Activated CD8-positive, alpha-beta T cell treated with anti-CD3 and anti-CD28 coated beads for 36 hours (primary cell): Measurements from ENCODE around the gene TUBB6. TPM values are rescaled to one million over a fixed set of nuclear protein-coding genes. Genes with fewer than 3 reads are reported as not detected.
A peak's percentile ranks its signal among the peaks of the same experiment; 100 is the strongest.

Experiments
- ATAC-seq: fragments of 200-7000 bp; cut with Tn5 transposase; one replicate; pipeline ENCODE4 v1.10.0; 2021; ENCODE audit warnings: mild to moderate bottlenecking, moderate library complexity
- CTCF ChIA-PET: fragments of 350-600 bp; sonication (Branson Sonifier 250); formaldehyde crosslinking; loops from one replicate; lab custom pipeline; 2021; ENCODE audit warnings: antibody characterized with exemption; lab: Charles Lee
- POLR2A ChIA-PET: fragments of 350-600 bp; sonication (Branson Sonifier 250); formaldehyde crosslinking; loops from one replicate; lab custom pipeline; 2021; ENCODE audit warnings: antibody characterized with exemption; lab: Charles Lee
- DNase-seq: peaks from one replicate; pipeline ENCODE4 v3.0.0-alpha.2; 2020
- H3K27ac Mint-ChIP-seq: one replicate; pipeline ENCODE4 v1.8.0; 2021; ENCODE audit warnings: mild to moderate bottlenecking, mixed read lengths
- H3K27me3 Mint-ChIP-seq: one replicate; pipeline ENCODE4 v1.8.0; 2021; ENCODE audit warnings: mixed read lengths
- H3K36me3 Mint-ChIP-seq: one replicate; pipeline ENCODE4 v1.8.0; 2021; ENCODE audit warnings: low read depth, mixed read lengths
- H3K4me1 Mint-ChIP-seq: one replicate; pipeline ENCODE4 v1.8.0; 2021; ENCODE audit warnings: low read depth, mixed read lengths
- H3K4me3 Mint-ChIP-seq: one replicate; pipeline ENCODE4 v1.8.0; 2021; ENCODE audit warnings: mild to moderate bottlenecking, moderate library complexity, mixed read lengths
- H3K9me3 Mint-ChIP-seq: one replicate; pipeline ENCODE4 v1.8.0; 2021; ENCODE audit warnings: mixed read lengths
- intact Hi-C: fragments of 100-400 bp; cut with micrococcal nuclease; formaldehyde crosslinking; loops from one replicate; pipeline ENCODE4 v1.10.0; 2022
- total RNA-seq, 2 experiments: library from RNA; stranded (reverse); gene quantifications; one replicate each; pipeline ENCODE4 v1.2.3, GENCODE V29; 2021
- TF ChIP-seq, protein P1 (sequence below): fragments of 200-600 bp; IDR thresholded peaks from one replicate; pipeline ENCODE4 v1.8.0; 2022; ENCODE audit warnings: antibody characterized with exemption, mild to moderate bottlenecking

Gene TUBB6
- total RNA-seq: 10 to 100 TPM; 11.5 to 12.6 TPM

DNA sequence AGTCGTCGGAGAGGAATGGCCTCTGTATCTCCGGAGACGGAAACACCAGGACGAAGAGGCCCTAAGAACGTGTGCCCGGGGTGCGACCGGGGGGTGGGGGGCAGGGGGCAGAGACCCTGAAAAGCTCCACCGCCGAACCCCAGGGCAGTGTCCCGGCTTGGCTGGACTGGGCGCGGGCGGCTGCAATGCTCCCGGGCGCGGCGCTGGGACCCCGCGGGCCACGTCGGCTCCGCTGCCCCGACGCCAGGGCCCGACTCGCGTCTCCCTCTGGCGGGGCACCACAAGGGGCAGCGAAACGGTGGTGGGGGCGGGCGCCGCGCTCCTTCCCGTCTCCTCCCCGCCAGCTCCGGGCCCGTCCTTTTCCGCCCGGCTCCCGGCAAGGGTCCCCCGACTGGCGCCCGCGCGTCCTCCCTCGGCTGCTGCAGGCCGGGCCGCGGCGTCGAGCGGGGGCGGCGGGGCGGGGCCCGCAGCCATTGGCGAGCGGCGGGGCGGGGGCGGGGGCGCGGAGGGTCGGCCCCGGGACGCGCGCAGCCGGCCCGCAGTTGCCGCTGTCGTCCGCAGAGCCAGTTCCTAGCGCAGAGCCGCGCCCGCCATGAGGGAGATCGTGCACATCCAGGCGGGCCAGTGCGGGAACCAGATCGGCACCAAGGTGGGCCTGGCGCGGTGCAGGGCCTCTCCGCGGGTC lies at the start of gene TUBB6:
Gene TUBB6 (plus strand): TSS at position 541 of the 685 bp plus-strand sequence. CDS start 52 bp downstream, at position 593.
- ATAC-seq: peak; percentile 79
- peak; percentile 57 for DNase-seq
- no peak within 1 kb of the TSS for H3K27ac Mint-ChIP-seq
- peaks cover 12% of the 10 kb centered on the region for H3K4me1 Mint-ChIP-seq
- TF ChIP-seq, protein P1, sequence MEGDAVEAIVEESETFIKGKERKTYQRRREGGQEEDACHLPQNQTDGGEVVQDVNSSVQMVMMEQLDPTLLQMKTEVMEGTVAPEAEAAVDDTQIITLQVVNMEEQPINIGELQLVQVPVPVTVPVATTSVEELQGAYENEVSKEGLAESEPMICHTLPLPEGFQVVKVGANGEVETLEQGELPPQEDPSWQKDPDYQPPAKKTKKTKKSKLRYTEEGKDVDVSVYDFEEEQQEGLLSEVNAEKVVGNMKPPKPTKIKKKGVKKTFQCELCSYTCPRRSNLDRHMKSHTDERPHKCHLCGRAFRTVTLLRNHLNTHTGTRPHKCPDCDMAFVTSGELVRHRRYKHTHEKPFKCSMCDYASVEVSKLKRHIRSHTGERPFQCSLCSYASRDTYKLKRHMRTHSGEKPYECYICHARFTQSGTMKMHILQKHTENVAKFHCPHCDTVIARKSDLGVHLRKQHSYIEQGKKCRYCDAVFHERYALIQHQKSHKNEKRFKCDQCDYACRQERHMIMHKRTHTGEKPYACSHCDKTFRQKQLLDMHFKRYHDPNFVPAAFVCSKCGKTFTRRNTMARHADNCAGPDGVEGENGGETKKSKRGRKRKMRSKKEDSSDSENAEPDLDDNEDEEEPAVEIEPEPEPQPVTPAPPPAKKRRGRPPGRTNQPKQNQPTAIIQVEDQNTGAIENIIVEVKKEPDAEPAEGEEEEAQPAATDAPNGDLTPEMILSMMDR: no peak
- H3K36me3 Mint-ChIP-seq: peaks cover 5% of the 10 kb centered on the region
- CTCF ChIA-PET: interaction anchor here (1.2 to 1.4 kb wide), 2 partner anchors 36 to 71 kb away, joined by 3 to 4 read pairs; no protein-coding TSS in a partner anchor
- H3K9me3 Mint-ChIP-seq: peaks cover 9% of the 10 kb centered on the region
- intact Hi-C loops: no loop called here
- POLR2A ChIA-PET: interaction anchor here (1.2 kb wide), 1 partner anchor 68 kb away, joined by 3 read pairs; no protein-coding TSS in a partner anchor
- H3K4me3 Mint-ChIP-seq: peak within 1 kb of the TSS; percentile 72
- H3K27me3 Mint-ChIP-seq: peaks cover 40% of the 10 kb centered on the region

DNA sequence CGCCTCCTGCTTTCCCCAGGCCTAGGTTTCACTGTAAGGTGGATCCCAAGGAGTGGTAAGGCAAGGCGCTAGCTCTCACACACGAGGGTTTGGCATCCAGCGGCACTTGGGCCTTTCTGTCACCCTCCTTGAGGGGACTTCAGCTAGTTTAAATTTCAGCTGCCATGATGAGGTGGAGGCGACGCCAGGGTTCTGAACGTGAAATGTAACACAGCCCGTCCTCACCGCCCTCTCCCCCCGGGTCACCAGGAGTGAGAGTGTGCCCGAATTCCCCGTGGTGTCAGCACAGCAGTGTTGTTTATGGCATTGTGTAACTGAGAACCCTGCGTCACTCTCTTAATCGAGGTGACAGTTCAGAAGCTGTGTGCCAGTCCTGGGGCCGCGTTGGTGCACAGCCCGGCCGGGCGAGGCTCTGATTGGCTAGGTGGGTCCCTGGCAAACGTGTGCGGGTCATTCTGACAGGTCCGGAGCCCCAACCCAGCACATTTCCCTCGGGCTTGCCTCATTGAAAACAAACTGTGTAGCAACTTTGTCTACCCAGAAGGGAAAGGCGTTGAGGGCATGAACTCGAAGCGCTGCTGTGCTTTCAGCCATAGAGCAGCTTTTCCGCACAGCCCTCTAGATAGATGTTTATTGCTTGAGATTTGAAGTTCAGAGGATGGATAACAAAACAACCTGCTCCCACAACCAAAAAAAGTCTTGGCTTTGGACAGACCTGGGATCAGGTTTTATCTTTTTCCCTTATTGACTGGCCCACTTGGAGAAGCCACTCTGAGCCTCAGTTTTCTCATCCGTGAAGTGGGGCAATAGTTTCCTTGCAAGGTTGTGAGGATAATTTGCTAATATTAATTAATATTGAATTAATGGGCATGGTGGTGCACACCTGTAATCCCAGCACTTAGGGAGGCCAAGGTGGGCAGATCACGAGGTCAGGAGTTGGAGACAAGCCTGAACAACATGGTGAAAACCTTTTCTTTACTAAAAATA lies 49.0 kb upstream of the TUBB6 start:
- TF ChIP-seq, protein P1: no peak
- DNase-seq (no peak), ATAC-seq (no peak)
- H3K27me3 Mint-ChIP-seq: peaks cover 25% of the 10 kb centered on the region
- no peak overlapping the region for H3K27ac Mint-ChIP-seq
- no peak overlapping the region for H3K4me3 Mint-ChIP-seq
- H3K9me3 Mint-ChIP-seq: no peaks in the 10 kb centered on the region
- POLR2A ChIA-PET: no interaction called here
- CTCF ChIA-PET: no interaction called here
- intact Hi-C loops: no loop called here
- no peaks in the 10 kb centered on the region for H3K36me3 Mint-ChIP-seq
- no peaks in the 10 kb centered on the region for H3K4me1 Mint-ChIP-seq

GRCh38 chr18:12262748-12263147 lies 45.3 kb upstream of the TUBB6 start:
- Mint-ChIP-seq H3K27me3 (peaks cover 4% of the 10 kb centered on the region), H3K4me1 (no peaks in the 10 kb centered on the region), H3K4me3 (no peak overlapping the region), H3K27ac (no peak overlapping the region), H3K36me3 (no peaks in the 10 kb centered on the region), H3K9me3 (no peaks in the 10 kb centered on the region)
- DNase-seq (no peak), ATAC-seq (no peak)
- CTCF ChIA-PET: no interaction called here
- POLR2A ChIA-PET: no interaction called here
- intact Hi-C loops: no loop called here
- TF ChIP-seq, protein P1: no peak

- no peak overlapping the region for H3K4me3 Mint-ChIP-seq
- POLR2A ChIA-PET: interaction anchor here (0.6 kb wide), 1 partner anchor 303 kb away, joined by 3 read pairs; no protein-coding TSS in a partner anchor
- no peaks in the 10 kb centered on the region for H3K27me3 Mint-ChIP-seq
- CTCF ChIA-PET: interaction anchor here (1.5 kb wide), 1 partner anchor 16 kb away, joined by 3 read pairs; no protein-coding TSS in a partner anchor
- intact Hi-C loops: no loop called here
- no peak for ATAC-seq
- no peak for DNase-seq
- no peaks in the 10 kb centered on the region for H3K36me3 Mint-ChIP-seq
- H3K27ac Mint-ChIP-seq: no peak overlapping the region
- TF ChIP-seq, protein P1: no peak
- H3K4me1 Mint-ChIP-seq: no peaks in the 10 kb centered on the region
- H3K9me3 Mint-ChIP-seq: no peaks in the 10 kb centered on the region
These were observed 43.2 kb upstream of the TUBB6 start for GRCh38 chr18:12264864-12265263.
